Iris pigment epithelial cell (primary cell): ENCODE results near the gene CIB2.

Experiments
- DNase-seq: peaks from one replicate; pipeline ENCODE4 v3.0.0-alpha.2; 2011; ENCODE audit warnings: low read depth

Gene CIB2

DNA sequence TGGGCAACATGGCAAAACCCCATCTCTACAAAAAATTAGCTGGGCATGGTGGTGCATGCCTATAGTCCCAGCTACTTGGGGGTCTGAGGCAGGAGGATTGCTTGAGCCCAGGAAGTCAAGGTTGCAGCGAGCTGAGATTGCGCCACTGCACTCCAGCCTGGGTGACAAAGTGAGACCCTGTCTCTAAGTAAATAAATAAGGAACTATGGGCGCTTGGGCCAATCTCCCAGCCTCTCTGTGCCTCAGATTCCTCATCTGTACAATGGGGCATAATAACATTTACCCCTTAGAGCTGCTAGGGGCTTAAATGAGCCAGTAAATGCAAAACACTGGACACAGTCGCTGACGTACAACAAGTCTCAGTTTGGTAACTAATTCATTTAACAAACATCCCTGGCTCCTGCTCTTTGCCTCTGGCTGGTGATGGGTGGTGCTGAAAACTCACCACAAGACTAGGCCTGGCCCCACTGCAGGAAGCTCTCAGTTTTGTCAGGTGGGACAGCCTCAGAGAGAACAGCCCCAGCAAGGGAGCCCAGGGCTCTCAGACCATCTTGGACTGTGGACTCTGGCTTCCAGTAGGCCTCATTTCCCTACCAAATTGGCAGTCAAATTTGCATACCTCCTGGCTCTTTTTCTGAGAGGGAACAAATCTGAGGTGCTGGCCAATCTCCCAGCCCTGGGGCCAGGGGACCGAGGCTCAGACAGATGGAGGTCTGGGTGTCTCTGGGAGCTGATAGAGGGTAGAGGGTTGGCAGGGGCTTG, 47.4 kb downstream of the CIB2 start:
- DNase-seq: no peak

- DNase-seq: no peak
Measured at GRCh38 chr15:78083186-78083585, 48.1 kb downstream of the CIB2 start.

DNA sequence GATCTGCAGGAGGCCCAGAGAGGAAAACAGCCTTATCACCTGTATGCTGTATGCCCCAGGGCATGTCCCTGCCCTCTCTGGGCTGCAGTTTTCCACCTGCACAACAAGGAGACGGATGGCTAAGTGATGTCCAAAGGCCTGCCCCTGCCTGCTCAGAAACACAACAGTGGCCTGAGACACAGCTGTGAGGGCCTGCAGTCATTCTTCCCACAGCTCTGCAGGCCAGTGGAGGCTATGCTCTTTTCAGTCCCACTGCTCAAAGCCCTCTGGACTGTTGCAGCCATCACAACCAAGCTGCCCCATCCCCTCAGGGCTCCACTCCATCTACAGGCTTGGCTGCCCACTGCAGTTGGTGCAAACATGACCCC, 48.5 kb downstream of the CIB2 start:
- no peak for DNase-seq

DNA sequence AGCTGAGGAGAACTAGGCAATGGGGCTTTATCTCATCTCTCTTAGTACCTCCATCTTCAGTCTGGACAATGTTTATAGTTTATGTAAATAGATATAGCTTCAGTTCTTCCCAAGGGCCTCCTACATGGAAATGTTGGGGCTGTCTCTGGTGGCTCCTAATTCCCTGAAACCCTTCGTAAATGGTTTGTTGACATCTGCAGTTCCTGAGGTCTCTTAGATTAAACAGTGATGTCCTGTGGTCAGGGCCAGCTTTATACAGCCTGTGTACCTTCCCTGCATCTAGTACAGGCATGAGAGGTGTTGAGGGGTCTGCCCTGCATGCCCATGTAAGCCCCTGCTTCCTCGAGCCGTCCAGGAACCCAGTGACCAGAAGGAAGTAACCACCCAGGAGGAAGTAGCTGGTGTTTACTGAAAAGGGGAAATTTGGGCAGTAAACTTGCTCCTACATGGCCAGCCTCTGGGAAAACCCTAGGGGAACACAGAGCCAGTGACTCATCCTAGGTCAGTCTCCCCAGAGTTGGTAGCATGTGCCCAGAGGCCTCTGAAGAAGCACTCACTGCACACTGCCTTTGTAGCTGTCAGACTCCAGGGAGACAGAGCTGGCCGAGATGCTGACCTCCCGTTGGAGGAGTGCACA, 49.0 kb downstream of the CIB2 start:
- DNase-seq: peak; percentile 48

DNA sequence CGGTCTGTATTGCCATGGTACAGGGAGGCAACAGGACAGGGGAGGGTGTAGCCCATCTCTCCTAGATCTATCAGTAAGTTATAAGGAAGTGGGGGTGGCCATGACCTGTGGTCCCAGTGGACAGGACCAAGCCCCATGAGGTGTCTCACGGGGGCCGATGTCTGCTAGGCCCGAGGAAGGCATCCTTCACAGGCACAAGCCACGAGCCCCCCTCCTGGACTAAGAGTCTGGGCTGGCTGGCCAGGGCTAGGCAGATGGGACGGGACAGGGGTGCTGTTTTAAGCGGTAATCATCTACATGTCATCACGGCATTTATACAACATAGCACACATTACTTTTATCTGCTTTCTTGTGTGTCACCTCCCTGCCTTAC, 51.2 kb downstream of the CIB2 start:
- DNase-seq: no peak

GRCh38 chr15:78079298-78080087, 51.8 kb downstream of the CIB2 start:
- no peak for DNase-seq

DNA sequence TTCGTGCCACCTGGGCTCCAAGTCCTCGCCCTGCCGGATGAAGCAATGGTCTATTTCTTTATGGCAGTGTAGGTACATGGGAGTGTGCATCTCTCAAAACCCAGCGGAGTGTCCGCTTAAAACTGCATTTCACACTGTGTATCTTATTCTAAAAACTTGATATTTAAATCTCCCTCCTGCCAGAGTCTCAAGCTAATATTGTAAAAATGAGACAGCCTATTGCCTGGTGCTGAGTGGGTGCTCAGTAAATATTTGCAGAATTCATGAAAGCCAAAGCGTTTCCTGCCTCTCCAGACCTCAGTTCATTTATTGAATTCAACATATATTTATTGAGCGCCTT, 53.4 kb downstream of the CIB2 start:
- no peak for DNase-seq

GRCh38 chr15:78077053-78077870, 54.0 kb downstream of the CIB2 start, which contains the start of gene TBC1D2B:
TSS of gene TBC1D2B (minus strand) at chr15:78077711. CDS start at chr15:78077652, 59 bp downstream.
- DNase-seq: no peak

- no peak for DNase-seq
Measured at GRCh38 chr15:78076231-78077052, 54.8 kb downstream of the CIB2 start.

GRCh38 chr15:78075490-78076230, 55.6 kb downstream of the CIB2 start:
- DNase-seq: peak; percentile 95

GRCh38 chr15:78073046-78073787, 58.0 kb downstream of the CIB2 start:
- no peak for DNase-seq

DNA sequence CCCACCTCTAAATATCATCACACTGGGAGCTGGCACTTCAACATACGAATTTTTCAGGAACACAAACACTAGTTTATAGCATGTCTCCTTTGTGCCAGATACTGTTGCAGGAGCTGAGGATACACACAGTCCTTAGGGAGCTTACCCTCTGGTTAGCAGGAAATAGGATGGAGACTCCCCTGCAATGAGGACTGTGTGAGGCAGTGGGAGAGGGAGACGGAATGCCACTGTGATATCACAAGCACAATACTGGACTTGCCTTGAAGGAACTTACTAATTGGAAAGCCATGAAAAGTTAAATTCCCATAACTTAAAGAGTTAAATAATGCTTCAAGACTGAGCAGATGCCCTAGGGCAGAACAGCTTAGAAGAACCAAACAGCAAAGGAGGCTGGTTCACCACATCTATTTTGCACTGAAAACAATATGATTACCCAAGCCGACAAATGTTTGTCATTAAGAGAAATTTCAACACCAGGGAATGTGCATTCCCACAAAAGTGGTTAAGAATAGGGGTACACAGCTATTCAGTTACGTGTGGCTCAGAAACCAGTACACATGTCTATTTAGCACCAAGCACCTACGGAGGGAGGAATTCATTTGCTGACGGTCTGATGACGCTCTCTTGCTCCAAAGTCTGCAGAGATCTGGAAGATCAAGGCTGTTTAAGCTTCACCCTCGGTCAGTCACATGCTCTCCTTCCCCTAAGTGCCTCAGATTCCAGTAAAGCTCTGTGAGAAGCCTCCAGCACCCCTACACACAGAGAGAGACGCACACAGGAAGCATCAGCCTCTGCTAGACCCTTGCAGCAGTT, 59.0 kb downstream of the CIB2 start:
- peak; percentile 98 for DNase-seq

- DNase-seq: no peak
Measured at GRCh38 chr15:78071383-78071782, 59.9 kb downstream of the CIB2 start.

DNA sequence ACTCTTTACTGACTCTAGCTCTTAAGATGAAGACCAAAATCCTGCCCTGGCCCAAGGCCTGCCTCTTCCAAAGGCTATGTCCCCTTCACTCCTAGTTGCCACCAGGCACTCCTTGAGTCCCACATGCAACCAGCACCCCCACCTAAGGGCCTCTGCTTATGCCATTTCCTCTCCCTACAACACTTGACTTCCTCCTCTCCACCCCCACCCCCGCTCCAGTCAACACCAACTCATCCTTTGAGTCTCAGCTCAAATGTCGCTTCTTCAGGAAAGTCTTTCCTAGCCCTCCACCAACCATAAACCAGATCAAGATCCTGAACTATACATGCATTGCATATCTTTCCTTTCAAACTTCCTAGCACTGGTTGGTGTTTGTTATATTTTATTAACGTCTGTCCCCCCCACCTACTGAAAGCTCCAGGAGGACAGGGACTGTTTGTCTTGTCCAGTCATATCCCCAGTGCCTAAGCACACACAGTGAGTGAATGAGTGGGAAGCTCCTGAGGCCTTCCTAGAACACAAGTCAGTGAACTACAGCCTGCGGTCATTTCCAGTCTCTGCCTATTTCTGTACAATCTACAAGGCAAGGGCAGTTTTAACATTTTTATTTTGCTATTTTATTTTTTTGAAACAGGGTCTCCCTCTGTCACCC, 61.1 kb downstream of the CIB2 start:
- no peak for DNase-seq

DNA sequence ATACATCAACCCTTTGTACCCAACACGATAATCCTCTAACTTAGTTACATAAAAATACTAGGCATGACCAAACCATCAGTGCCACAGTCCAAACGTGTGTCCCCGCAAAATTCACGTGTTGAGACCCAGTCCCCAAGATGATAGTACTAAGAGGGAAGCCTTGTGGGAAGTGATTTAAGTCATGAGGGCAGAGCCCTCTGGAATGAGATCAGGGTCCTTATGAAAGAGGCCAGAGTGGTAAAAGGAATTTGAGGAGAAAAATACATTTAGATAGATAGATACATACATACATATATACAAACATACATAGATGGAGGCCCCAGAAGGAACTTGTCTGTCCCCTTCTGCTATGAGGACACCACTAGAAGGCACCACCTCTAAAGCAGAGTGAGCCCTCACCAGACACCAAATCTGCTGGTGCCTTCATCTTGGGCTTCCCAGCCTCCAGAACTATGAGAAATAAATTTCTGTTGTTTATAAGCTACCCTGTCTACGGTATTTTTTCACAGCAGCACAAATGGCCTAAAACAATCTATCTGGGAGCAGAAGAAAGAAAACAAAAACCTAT, 61.7 kb downstream of the CIB2 start:
- DNase-seq: no peak

DNA sequence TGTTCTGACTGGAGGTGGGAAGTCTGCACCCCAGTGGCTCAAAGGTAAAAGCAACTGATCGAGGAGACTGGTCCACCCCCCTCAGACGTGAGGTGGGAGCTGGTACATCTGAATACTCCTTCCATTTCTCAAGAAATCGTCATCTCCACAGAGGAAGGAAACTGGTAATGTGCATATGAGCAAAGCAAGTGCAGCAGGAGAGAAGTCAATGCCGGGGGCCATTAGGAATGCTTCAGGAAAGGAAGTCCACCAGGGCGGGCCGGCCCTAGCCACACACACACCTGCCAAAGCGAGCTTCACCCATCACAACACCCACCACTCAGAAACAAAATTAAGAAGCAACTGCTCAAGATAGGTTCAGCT, 62.2 kb downstream of the CIB2 start:
- DNase-seq: no peak

DNA sequence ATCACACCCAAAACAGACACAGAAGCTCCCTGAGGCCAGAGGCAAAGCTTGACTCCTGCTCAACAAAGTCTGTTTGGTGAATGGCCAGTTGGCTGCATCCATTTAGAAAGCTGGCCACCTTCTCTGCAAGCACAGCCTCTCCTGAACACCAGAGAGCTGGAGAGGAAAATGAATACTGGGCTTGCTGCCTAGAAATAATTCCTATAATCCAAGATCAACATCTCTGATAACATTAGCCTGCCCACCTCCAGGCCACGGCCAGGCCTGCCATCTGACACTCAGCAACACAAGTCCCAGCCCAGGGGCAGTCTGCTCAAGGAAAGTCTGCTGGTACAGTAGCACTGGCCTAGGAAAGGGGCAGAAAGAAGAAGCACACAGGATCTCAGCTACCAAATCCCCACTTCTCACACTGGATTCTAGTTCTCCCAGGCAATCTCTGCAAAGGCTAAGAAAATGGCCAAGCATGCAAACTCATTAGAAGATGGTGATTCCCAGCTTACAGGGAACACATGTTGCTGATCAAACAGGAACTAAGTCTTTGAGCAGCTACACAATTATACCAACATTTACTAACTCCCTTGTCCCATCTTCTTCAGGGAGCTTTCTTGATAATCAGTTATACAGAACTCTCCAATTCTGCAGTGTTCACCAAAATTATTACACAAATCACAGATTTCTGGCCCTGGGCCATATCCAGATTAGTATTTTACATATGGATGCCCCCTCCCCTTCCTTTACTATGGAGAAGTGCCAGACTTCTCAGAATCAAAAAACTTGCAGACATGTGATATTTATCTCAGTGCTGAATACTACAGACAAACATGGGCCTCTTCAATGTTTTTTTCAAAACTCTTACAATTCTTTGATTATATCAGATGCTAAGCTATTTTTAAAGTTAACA, 63.7 kb downstream of the CIB2 start:
- peak; percentile 45 for DNase-seq
